Measurements from ENCODE around the gene PSAP.

GRCh38 chr10:71842856-71843686 lies 8.0 kb downstream of the PSAP start:
- TF ChIP-seq CTCF (IDR thresholded peaks at IDR 0.05) (no peak), POLR2A (IDR thresholded peaks at IDR 0.05) (no peak), EP300 (IDR thresholded peaks at IDR 0.05) (no peak)
